BJ (cell line): ENCODE measurements around the gene NRL. TPM values are rescaled to one million over a fixed set of nuclear protein-coding genes. Genes with fewer than 3 reads are reported as not detected.

Source experiments
- CTCF ChIA-PET: fragments of 350-600 bp; formaldehyde crosslinking; extraction: SDS; loops from one replicate; lab custom pipeline; 2021; ENCODE audit warnings: antibody characterized with exemption, inconsistent platforms; lab: Yijun Ruan, JAX
- POLR2A ChIA-PET: fragments of 300-600 bp; sonication (Branson Sonifier 250); formaldehyde crosslinking; extraction: SDS; loops from one replicate; lab custom pipeline; 2021; ENCODE audit warnings: antibody characterized with exemption; lab: Charles Lee
- DNase-seq: peaks from one replicate; pipeline ENCODE4 v3.0.0-alpha.2; 2011; ENCODE audit warnings: low read depth
- H3K27me3 ChIP-seq: 2 replicates; pipeline ENCODE4 v1.6.0; 2011; ENCODE audit warnings: low read length; ENCODE audit not compliant: control insufficient read depth, insufficient read depth
- H3K36me3 ChIP-seq: 2 replicates; pipeline ENCODE4 v1.5.1; 2011; ENCODE audit warnings: low read length; ENCODE audit not compliant: control insufficient read depth, insufficient read depth
- H3K4me3 ChIP-seq: 2 replicates; pipeline ENCODE4 v1.5.1; 2011; ENCODE audit warnings: low read depth, mild to moderate bottlenecking, control low read depth, low read length
- polyA plus RNA-seq: library from polyadenylated mRNA; depleted of rRNA; stranded (reverse); fragments of >200 nt; gene quantifications from 2 replicates; pipeline ENCODE4 v1.2.3, GENCODE V29; 2011
- TF ChIP-seq, protein P1 (sequence below): IDR thresholded peaks from 2 replicates; pipeline ENCODE4 v1.5.1; 2011; ENCODE audit warnings: low read depth, mild to moderate bottlenecking, control low read depth, inconsistent platforms, low read length, moderate library complexity; ENCODE audit not compliant: insufficient read depth

NRL gene
- polyA plus RNA-seq, 1 experiment = 0.91 TPM

DNA sequence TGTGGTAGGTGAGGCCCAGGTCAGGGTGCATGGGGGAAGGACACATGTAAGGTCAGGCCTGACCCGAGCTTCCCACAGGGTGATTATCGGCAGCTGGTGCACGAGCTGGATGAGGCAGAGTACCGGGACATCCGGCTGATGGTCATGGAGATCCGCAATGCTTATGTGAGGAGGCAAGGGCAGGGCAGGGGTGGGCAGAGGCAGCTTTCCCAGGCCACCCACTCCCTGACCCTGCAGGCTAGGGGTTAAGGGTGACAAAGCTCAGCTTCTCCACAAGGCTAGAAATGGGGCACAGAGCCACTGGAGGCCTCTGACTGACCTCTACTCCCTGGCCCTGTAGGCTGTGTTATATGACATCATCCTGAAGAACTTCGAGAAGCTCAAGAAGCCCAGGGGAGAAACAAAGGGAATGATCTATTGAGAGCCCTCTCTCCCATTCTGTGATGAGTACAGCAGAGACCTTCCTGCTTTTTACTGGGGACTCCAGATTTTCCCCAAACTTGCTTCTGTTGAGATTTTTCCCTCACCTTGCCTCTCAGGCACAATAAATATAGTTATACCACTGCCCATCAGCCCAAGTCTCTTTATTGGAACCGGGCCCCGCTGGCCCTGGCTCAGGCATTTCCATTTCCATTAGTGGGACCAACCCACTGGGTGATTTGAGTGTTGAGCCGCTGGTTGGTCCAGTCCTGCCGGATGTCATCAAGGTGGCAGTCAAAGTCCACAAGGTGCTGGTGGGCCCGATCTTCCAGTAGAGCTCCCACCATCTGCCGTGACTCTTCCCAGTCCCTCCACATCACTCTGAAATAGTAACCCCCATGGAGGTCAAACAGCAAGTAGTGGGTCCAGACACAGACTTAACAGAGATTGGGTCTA is 23.9 kb upstream of the NRL start:
- CTCF ChIA-PET = interaction anchor here (0.7 to 3.3 kb wide), 2 partner anchors 14 to 22 kb away, joined by 3 to 16 read pairs; partner anchors contain the start of gene IRF9
- no peaks in the 10 kb centered on the region for H3K27me3 ChIP-seq
- TF ChIP-seq, protein P1, sequence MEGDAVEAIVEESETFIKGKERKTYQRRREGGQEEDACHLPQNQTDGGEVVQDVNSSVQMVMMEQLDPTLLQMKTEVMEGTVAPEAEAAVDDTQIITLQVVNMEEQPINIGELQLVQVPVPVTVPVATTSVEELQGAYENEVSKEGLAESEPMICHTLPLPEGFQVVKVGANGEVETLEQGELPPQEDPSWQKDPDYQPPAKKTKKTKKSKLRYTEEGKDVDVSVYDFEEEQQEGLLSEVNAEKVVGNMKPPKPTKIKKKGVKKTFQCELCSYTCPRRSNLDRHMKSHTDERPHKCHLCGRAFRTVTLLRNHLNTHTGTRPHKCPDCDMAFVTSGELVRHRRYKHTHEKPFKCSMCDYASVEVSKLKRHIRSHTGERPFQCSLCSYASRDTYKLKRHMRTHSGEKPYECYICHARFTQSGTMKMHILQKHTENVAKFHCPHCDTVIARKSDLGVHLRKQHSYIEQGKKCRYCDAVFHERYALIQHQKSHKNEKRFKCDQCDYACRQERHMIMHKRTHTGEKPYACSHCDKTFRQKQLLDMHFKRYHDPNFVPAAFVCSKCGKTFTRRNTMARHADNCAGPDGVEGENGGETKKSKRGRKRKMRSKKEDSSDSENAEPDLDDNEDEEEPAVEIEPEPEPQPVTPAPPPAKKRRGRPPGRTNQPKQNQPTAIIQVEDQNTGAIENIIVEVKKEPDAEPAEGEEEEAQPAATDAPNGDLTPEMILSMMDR = no peak
- no peak for DNase-seq
- POLR2A ChIA-PET = no interaction called here
- peaks cover 20% of the 10 kb centered on the region for H3K36me3 ChIP-seq
- H3K4me3 ChIP-seq = no peak overlapping the region

DNA sequence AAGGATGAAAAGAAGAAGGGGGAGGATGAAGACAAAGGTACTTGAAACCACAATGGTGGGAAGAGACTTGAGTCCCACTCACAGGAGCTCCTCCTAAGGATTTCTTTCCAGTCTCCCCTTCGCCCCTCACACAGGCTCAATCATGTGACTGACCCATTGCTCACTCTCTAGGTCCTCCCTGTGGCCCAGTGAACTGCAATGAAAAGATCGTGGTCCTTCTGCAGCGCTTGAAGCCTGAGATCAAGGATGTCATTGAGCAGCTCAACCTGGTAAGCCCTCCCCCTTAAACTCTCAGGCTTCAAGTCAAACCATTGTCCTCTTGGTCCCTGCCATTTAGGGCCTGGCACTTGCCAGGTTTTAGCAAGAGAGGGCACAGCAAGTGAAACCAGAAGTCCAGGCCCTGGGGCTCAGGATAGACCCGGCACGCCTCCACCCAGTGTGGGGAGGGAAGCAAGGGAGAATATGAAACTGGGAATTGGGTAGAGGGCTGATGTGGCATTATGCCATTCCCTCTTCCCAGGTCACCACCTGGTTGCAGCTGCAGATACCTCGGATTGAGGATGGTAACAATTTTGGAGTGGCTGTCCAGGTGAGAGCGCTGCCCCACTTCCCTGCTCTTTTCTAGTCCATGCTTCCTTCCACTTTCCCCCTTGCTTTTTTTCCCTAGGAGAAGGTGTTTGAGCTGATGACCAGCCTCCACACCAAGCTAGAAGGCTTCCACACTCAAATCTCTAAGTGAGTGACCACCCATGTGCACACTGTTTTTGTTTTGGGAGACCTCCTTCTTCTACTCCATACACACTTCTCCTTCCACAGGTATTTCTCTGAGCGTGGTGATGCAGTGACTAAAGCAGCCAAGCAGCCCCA is 23.0 kb upstream of the NRL start:
- ChIA-PET POLR2A (no interaction called here), CTCF (interaction anchor here (0.7 to 3.3 kb wide), 3 partner anchors 13 to 29 kb away, joined by 3 to 16 read pairs (median 13); partner anchors contain the start of gene IRF9)
- Histone ChIP-seq H3K4me3 (no peak overlapping the region), H3K36me3 (peaks cover 20% of the 10 kb centered on the region), H3K27me3 (no peaks in the 10 kb centered on the region)
- TF ChIP-seq, protein P1 = no peak
- no peak for DNase-seq

DNA sequence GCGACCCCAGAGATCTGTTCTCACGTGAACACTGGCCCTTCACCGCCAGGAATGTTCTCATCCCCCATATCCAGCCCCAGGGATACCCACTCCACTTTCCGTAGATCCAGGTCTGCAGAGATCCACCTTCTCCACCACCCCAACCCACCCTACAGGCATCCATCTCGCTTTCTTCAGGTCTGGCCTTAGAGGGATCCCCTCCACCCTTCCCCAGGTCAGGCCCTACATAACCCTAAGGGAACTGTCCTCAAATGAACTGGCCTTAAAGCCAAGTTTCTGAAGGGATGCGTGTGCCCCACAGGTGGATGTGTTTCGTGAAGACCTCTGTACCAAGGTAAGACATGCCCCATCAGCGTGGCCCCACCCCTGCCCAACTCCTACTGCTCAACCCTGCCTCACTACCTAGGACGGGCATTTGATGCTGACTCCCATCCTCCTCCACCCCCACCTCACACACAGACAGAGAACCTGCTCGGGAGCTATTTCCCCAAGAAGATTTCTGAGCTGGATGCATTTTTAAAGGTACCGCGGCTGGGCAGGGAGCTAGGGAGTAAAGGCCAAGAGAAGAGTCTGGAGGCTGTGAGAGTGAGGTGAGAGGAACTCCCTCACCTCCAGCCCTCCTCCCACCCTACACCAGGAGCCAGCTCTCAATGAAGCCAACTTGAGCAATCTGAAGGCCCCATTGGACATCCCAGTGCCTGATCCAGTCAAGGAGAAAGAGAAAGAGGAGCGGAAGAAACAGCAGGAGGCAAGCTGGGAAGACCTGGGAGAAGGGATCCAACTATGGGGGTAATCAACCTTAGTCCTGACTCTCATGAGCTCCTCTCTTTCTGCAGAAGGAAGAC is 22.2 kb upstream of the NRL start:
- Histone ChIP-seq H3K27me3 (no peaks in the 10 kb centered on the region), H3K4me3 (peak overlapping the region; percentile 86), H3K36me3 (peaks cover 20% of the 10 kb centered on the region)
- ChIA-PET POLR2A (interaction anchor here (0.6 to 1.3 kb wide), 2 partner anchors 10 to 43 kb away, joined by 3 to 6 read pairs; partner anchors contain the start of gene PSME2), CTCF (interaction anchor here (0.8 to 3.3 kb wide), 4 partner anchors 11 to 28 kb away, joined by 3 to 16 read pairs (median 8); partner anchors contain the start of gene IRF9)
- DNase-seq = no peak
- TF ChIP-seq, protein P1 = no peak

DNA sequence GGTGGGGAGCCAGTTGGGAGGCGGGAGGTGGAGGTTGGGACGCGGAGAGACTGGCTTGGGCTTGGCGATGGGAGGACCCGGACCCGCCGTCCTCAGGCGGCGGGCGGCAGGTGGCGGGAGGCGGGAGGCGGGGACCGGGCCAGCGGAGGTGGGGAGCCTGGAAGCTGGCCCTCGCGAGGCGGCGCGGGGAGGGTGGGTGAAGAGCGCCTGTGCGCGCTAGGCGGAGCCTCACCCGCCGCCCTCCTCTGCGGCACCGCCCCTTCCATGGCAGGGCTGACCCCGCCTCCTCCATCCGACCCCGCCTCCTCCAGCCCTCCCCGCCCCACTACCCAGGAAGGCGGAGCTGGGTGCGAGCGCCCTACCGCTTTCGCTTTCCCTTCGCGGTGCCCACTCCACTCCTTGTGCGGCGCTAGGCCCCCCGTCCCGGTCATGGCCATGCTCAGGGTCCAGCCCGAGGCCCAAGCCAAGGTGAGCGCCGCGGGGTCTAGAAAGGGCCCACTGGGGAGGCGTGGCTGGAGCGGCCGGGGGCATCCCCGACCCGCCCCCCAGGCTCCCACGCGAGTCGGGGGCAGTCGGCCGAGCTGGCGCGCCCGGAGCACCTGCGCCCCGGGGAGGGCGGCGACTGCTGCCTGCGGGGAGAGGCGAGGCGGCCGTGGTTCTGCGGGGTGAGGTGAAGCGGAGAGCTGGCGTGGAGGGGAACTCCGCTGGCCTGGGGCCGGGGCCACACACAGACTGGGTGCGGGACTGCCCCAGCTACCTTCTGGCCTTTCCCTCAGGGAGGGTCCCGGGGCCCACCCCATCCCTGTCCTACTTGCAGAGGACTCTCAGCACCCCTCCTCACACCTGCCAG is 21.3 kb upstream of the NRL start, which contains the start of gene PSME1:
Gene PSME1 (plus strand): TSS at position 361 of the 850 bp plus-strand sequence. CDS start 69 bp downstream, at position 430.
- CTCF ChIA-PET = interaction anchor here (0.6 to 3.3 kb wide), 8 partner anchors 10 to 172 kb away, joined by 3 to 16 read pairs (median 3); partner anchors contain the start of genes CIDEB, IPO4 and IRF9

More for the DNA sequence above, 21.3 kb upstream of the NRL start, which contains the start of gene PSME1:
- POLR2A ChIA-PET = interaction anchor here (0.6 to 1.3 kb wide), 4 partner anchors 10 to 774 kb away, joined by 3 to 6 read pairs (median 4); partner anchors contain the start of gene PSME2
- Histone ChIP-seq H3K27me3 (no peaks in the 10 kb centered on the region), H3K36me3 (peaks cover 20% of the 10 kb centered on the region), H3K4me3 (peak within 1 kb of the TSS; percentile 86)
- DNase-seq = peak; percentile 32
- TF ChIP-seq, protein P1 = no peak
